Osteoblast (primary cell): ENCODE results near the gene RASSF10. TPM values are rescaled to one million over a fixed set of nuclear protein-coding genes. Genes with fewer than 3 reads are reported as not detected.

Source experiments
- DNase-seq: peaks from one replicate; pipeline ENCODE4 v3.0.0; 2011; ENCODE audit warnings: low spot score, mixed read lengths; ENCODE audit not compliant: insufficient read length; ENCODE audit errors: missing footprints
- H2AFZ ChIP-seq: 2 replicates; pipeline ENCODE4 v1.6.0; 2011; ENCODE audit warnings: mild to moderate bottlenecking, low read length
- H3K27ac ChIP-seq: 2 replicates; pipeline ENCODE4 v1.5.1; 2011; ENCODE audit warnings: mild to moderate bottlenecking, low read depth, low read length, moderate library complexity
- H3K27me3 ChIP-seq: 2 replicates; pipeline ENCODE4 v1.6.0; 2012; ENCODE audit warnings: mild to moderate bottlenecking, control low read depth, inconsistent platforms, low read length, moderate library complexity; ENCODE audit not compliant: insufficient read depth
- H3K36me3 ChIP-seq: 2 replicates; pipeline ENCODE4 v1.5.1; 2011; ENCODE audit warnings: mild to moderate bottlenecking, low read length, control low read depth, moderate library complexity; ENCODE audit not compliant: insufficient read depth
- H3K4me1 ChIP-seq: 2 replicates; pipeline ENCODE4 v1.5.1; 2011; ENCODE audit warnings: mild to moderate bottlenecking, low read length, control low read depth, moderate library complexity; ENCODE audit not compliant: insufficient read depth
- H3K4me2 ChIP-seq: 2 replicates; pipeline ENCODE4 v1.6.0; 2011; ENCODE audit warnings: mild to moderate bottlenecking, low read length; ENCODE audit not compliant: insufficient read depth
- H3K4me3 ChIP-seq: fragments of 200-600 bp; sonication (generic); 3 replicates; pipeline ENCODE4 v1.5.1; 2012; ENCODE audit warnings: mild to moderate bottlenecking, low read length, inconsistent platforms; ENCODE audit not compliant: insufficient read depth
- H3K79me2 ChIP-seq: 2 replicates; pipeline ENCODE4 v1.6.0; 2012; ENCODE audit warnings: mild to moderate bottlenecking, low read length, control low read depth, inconsistent platforms; ENCODE audit not compliant: insufficient read depth
- H3K9me3 ChIP-seq: 2 replicates; pipeline ENCODE4 v1.5.1; 2011; ENCODE audit warnings: low read depth, low read length, control low read depth
- H4K20me1 ChIP-seq: 2 replicates; pipeline ENCODE4 v1.6.0; 2012; ENCODE audit warnings: mild to moderate bottlenecking, low read length, control low read depth; ENCODE audit not compliant: insufficient read depth
- CTCF ChIP-seq: IDR thresholded peaks from 2 replicates; pipeline ENCODE4 v1.5.1; 2011; ENCODE audit warnings: mild to moderate bottlenecking, low read depth, low read length, moderate library complexity; ENCODE audit errors: extremely low read depth
- total RNA-seq: library from RNA; depleted of rRNA; stranded (reverse); fragments of >200 nt; gene quantifications from 2 replicates; pipeline ENCODE4 v1.2.3, GENCODE V29; 2012

The RASSF10 gene
- total RNA-seq, 1 donor = 0.72 TPM

DNA sequence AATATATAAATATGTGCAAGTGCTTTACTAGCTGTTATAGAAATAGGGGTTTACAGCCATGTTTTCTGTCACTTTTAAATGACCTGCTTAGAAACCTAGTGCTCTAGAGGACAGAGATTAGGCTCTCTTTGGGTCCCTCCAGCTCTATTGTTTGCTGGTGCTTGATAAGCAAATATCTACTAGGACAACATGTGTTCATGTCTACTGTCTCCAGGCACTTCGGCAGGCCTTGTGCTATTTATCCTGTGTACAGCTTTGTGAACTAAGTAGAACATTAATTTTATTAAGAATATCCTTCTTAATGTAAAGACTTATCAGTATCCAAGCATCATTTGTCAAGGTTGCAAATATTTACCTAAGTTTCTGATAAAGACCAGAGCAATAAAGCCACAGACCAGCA is 11.9 kb upstream of the RASSF10 start:
- TF ChIP-seq CTCF = no peak

GRCh38 chr11:12998336-12998735 is 10.8 kb upstream of the RASSF10 start:
- H3K27me3 ChIP-seq = peaks cover 36% of the 10 kb centered on the region
- DNase-seq = no peak
- no peaks in the 10 kb centered on the region for H3K4me1 ChIP-seq
- H3K79me2 ChIP-seq = no peaks in the 10 kb centered on the region
- no peaks in the 10 kb centered on the region for H4K20me1 ChIP-seq
- no peak overlapping the region for H3K4me3 ChIP-seq
- H3K27ac ChIP-seq = no peak overlapping the region
- H3K36me3 ChIP-seq = no peaks in the 10 kb centered on the region
- no peak overlapping the region for H2AFZ ChIP-seq
- no peaks in the 10 kb centered on the region for H3K9me3 ChIP-seq
- H3K4me2 ChIP-seq = no peak overlapping the region
- no peak for TF ChIP-seq CTCF

More for the DNA sequence above, 11.9 kb upstream of the RASSF10 start:
- DNase-seq = no peak
- Histone ChIP-seq H3K9me3 (no peaks in the 10 kb centered on the region), H3K27me3 (peaks cover 28% of the 10 kb centered on the region), H3K36me3 (no peaks in the 10 kb centered on the region), H3K4me3 (no peak overlapping the region), H3K4me1 (no peaks in the 10 kb centered on the region), H3K27ac (no peak overlapping the region), H2AFZ (no peak overlapping the region), H4K20me1 (no peaks in the 10 kb centered on the region), H3K4me2 (no peak overlapping the region), H3K79me2 (no peaks in the 10 kb centered on the region)

DNA sequence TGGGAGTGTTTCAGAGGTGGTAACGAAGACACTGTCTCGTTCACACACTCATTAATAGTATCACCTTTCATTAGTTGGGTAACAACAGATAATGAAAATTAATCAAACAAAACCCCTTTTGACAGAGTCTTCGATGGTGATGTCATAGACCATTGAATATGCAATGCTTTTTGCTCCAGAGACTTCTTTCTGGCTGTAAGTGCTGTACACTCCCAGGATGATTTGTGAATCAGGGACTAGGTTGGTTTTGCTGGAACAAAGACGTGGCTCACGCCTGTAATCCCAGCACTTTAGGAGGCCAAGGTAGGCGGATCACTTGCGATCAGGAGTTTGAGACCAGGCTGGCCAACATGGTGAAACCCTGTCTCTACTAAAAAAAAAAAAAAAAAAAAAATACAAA is 9.5 kb upstream of the RASSF10 start:
- H3K4me2 ChIP-seq = no peak overlapping the region
- H3K27me3 ChIP-seq = peaks cover 37% of the 10 kb centered on the region
- no peak overlapping the region for H3K4me3 ChIP-seq
- no peaks in the 10 kb centered on the region for H3K9me3 ChIP-seq
- H3K27ac ChIP-seq = no peak overlapping the region
- H3K79me2 ChIP-seq = no peaks in the 10 kb centered on the region
- DNase-seq = no peak
- no peaks in the 10 kb centered on the region for H3K36me3 ChIP-seq
- H2AFZ ChIP-seq = no peak overlapping the region
- no peak for TF ChIP-seq CTCF
- H3K4me1 ChIP-seq = no peaks in the 10 kb centered on the region
- no peaks in the 10 kb centered on the region for H4K20me1 ChIP-seq

GRCh38 chr11:13000116-13000515 is 9.0 kb upstream of the RASSF10 start:
- no peaks in the 10 kb centered on the region for H4K20me1 ChIP-seq
- no peaks in the 10 kb centered on the region for H3K36me3 ChIP-seq
- peaks cover 41% of the 10 kb centered on the region for H3K27me3 ChIP-seq
- no peaks in the 10 kb centered on the region for H3K79me2 ChIP-seq
- no peak overlapping the region for H3K4me3 ChIP-seq
- no peak for DNase-seq
- no peak overlapping the region for H2AFZ ChIP-seq
- H3K9me3 ChIP-seq = no peaks in the 10 kb centered on the region
- no peak overlapping the region for H3K27ac ChIP-seq
- H3K4me2 ChIP-seq = no peak overlapping the region
- no peaks in the 10 kb centered on the region for H3K4me1 ChIP-seq
- no peak for TF ChIP-seq CTCF
